Small intestine (tissue), 7 donors: ENCODE results near the gene SEL1L2. TPM values are rescaled to one million over a fixed set of nuclear protein-coding genes. Genes with fewer than 3 reads are reported as not detected.

ENCODE experiments used
- DNase-seq, 2 donors: peaks; one replicate each; pipeline versions ENCODE4 v3.0.0 to v3.0.0-alpha.2; 2013
- FAIRE-seq: peaks from 2 replicates; lab custom pipeline; 2012; peaks lifted over from hg19 to GRCh38; lab: Jason Lieb, UNC
- H3K27ac ChIP-seq, 3 donors: one replicate each; pipeline ENCODE4 v1.5.1; 2013; ENCODE audit warnings: low read length in 2 of 3, mild to moderate bottlenecking in 2 of 3, control low read depth in 1 of 3, inconsistent platforms in 1 of 3, low read depth in 1 of 3, moderate library complexity in 1 of 3
- H3K27me3 ChIP-seq, 3 donors: one replicate each; pipeline ENCODE4 v1.6.1; 2013; ENCODE audit warnings: low read length in 3 of 3, inconsistent platforms in 1 of 3; ENCODE audit not compliant: control insufficient read depth in 3 of 3, insufficient read depth in 3 of 3
- H3K36me3 ChIP-seq, 3 donors: one replicate each; pipeline ENCODE4 v1.6.1; 2013; ENCODE audit warnings: low read length in 3 of 3, inconsistent platforms in 1 of 3, low read depth in 1 of 3, mild to moderate bottlenecking in 1 of 3, moderate library complexity in 1 of 3; ENCODE audit not compliant: control insufficient read depth in 3 of 3, insufficient read depth in 2 of 3
- H3K4me1 ChIP-seq, 3 donors: one replicate each; pipeline ENCODE4 v1.6.1; 2013; ENCODE audit warnings: low read length in 2 of 3, inconsistent platforms in 1 of 3, low read depth in 1 of 3, mild to moderate bottlenecking in 1 of 3, moderate library complexity in 1 of 3; ENCODE audit not compliant: control insufficient read depth in 3 of 3, insufficient read depth in 2 of 3
- H3K4me3 ChIP-seq, 3 donors: one replicate each; pipeline ENCODE4 v1.5.1; 2013; ENCODE audit warnings: low read length in 3 of 3, control low read depth in 1 of 3, inconsistent platforms in 1 of 3, low read depth in 1 of 3, mild to moderate bottlenecking in 1 of 3, moderate library complexity in 1 of 3
- H3K9me3 ChIP-seq, 2 donors: one replicate each; pipeline ENCODE4 v1.6.1; 2013; ENCODE audit warnings: low read depth in 1 of 2, low read length in 1 of 2; ENCODE audit not compliant: control insufficient read depth in 2 of 2, insufficient read depth in 1 of 2
- WGBS, 3 donors: extraction: QIAGEN DNeasy Blood & Tissue Kit; methylation state at CpG; one replicate each; pipeline ENCODE4 v1.1.7; 2013; 5-methylcytosine and 5-hydroxymethylcytosine counted together
- polyA plus RNA-seq, 4 donors: library from polyadenylated mRNA; stranded (reverse) in 3 of 4; unstranded in 1 of 4; fragments of 200-250 nt in 3 of 4; fragments of 120-200 nt in 1 of 4; gene quantifications; one replicate each; pipeline versions ENCODE4 v1.2.1 to v1.2.3, GENCODE V29; 2013
- donor health status: healthy with polysubstance abuse.
- donor health status: control.
- donor health status: control.
- donor health status: Bipolar disorder and iron deficiency.
- donor health status: healthy.

The SEL1L2 gene
- polyA plus RNA-seq, 4 donors: not detected

- Histone ChIP-seq H3K27ac (no peak overlapping the region), H3K36me3 (no peaks in the 10 kb centered on the region), H3K27me3 (no peaks in the 10 kb centered on the region), H3K4me3 (no peak overlapping the region), H3K9me3 (no peaks in the 10 kb centered on the region), H3K4me1 (no peaks in the 10 kb centered on the region)
- FAIRE-seq: no peak
- WGBS, 3 donors: 62 to 71% (median 65%) methylated on average over 3 of the region's 3 CpGs
- DNase-seq: no peak
Observed at GRCh38 chr20:13857304-13857703, 133.1 kb downstream of the SEL1L2 start.

GRCh38 chr20:13856354-13856753 lies 134.1 kb downstream of the SEL1L2 start:
- Histone ChIP-seq H3K4me1 (no peaks in the 10 kb centered on the region), H3K27me3 (no peaks in the 10 kb centered on the region), H3K36me3 (no peaks in the 10 kb centered on the region), H3K9me3 (no peaks in the 10 kb centered on the region), H3K4me3 (no peak overlapping the region), H3K27ac (no peak overlapping the region)
- WGBS, 3 donors: 69 to 83% (median 70%) methylated on average over 4 of the region's 4 CpGs
- FAIRE-seq (no peak), DNase-seq (no peak)

- no peak overlapping the region for H3K4me3 ChIP-seq
- H3K4me1 ChIP-seq: no peaks in the 10 kb centered on the region
- DNase-seq (no peak), FAIRE-seq (no peak)
- no peaks in the 10 kb centered on the region for H3K9me3 ChIP-seq
- 54 to 81% (median 54%) methylated on average over 4 of the region's 4 CpGs for WGBS, 3 donors
- H3K27ac ChIP-seq: no peak overlapping the region
- H3K36me3 ChIP-seq: no peaks in the 10 kb centered on the region
- no peaks in the 10 kb centered on the region for H3K27me3 ChIP-seq
Observed at GRCh38 chr20:13855613-13856012, 134.8 kb downstream of the SEL1L2 start.

GRCh38 chr20:13852306-13852705 lies 138.1 kb downstream of the SEL1L2 start:
- Histone ChIP-seq H3K9me3 (no peaks in the 10 kb centered on the region), H3K27ac (peak overlapping the region in 1 of 3 donors; percentile 29)
- WGBS, 3 donors: 52 to 68% (median 56%) methylated on average over 1 of the region's 1 CpG

GRCh38 chr20:13851279-13851678 lies 139.1 kb downstream of the SEL1L2 start:
- no peak overlapping the region for H3K4me3 ChIP-seq
- H3K27me3 ChIP-seq: no peaks in the 10 kb centered on the region
- FAIRE-seq (no peak), DNase-seq (no peak)
- H3K27ac ChIP-seq: peak overlapping the region in 1 of 3 donors; percentile 41
- no peaks in the 10 kb centered on the region for H3K4me1 ChIP-seq
- WGBS, 3 donors: 76 to 91% (median 84%) methylated on average over 2 of the region's 2 CpGs
- no peaks in the 10 kb centered on the region for H3K36me3 ChIP-seq
- no peaks in the 10 kb centered on the region for H3K9me3 ChIP-seq

More at GRCh38 chr20:13852306-13852705, 138.1 kb downstream of the SEL1L2 start:
- no peak for DNase-seq
- Histone ChIP-seq H3K36me3 (no peaks in the 10 kb centered on the region), H3K4me3 (no peak overlapping the region), H3K27me3 (no peaks in the 10 kb centered on the region), H3K4me1 (no peaks in the 10 kb centered on the region)
- FAIRE-seq: no peak

- Histone ChIP-seq H3K27me3 (peaks cover 0 to 4% (median 2%) of the 10 kb centered on the region in 3 donors), H3K9me3 (no peaks in the 10 kb centered on the region), H3K36me3 (no peaks in the 10 kb centered on the region), H3K27ac (no peak overlapping the region), H3K4me1 (no peaks in the 10 kb centered on the region), H3K4me3 (no peak overlapping the region)
- DNase-seq: no peak
- no peak for FAIRE-seq
- WGBS, 3 donors: 71 to 75% (median 72%) methylated on average over 4 of the region's 4 CpGs
Observed at GRCh38 chr20:13844296-13844695, 146.1 kb downstream of the SEL1L2 start.

- Histone ChIP-seq H3K4me1 (no peaks in the 10 kb centered on the region), H3K4me3 (no peak overlapping the region), H3K36me3 (no peaks in the 10 kb centered on the region), H3K27ac (no peak overlapping the region), H3K27me3 (peaks cover 0 to 4% (median 2%) of the 10 kb centered on the region in 3 donors), H3K9me3 (no peaks in the 10 kb centered on the region)
- FAIRE-seq (no peak), DNase-seq (no peak)
- 73 to 85% (median 80%) methylated on average over 3 of the region's 3 CpGs for WGBS, 3 donors
Observed at GRCh38 chr20:13841206-13841605, 149.2 kb downstream of the SEL1L2 start.

- Histone ChIP-seq H3K36me3 (no peaks in the 10 kb centered on the region), H3K27ac (no peak overlapping the region), H3K27me3 (peaks cover 0 to 4% (median 2%) of the 10 kb centered on the region in 3 donors), H3K4me1 (no peaks in the 10 kb centered on the region), H3K4me3 (no peak overlapping the region), H3K9me3 (no peaks in the 10 kb centered on the region)
- DNase-seq: no peak
- 67 to 77% (median 75%) methylated on average over 4 of the region's 4 CpGs for WGBS, 3 donors
- FAIRE-seq: no peak
Observed at GRCh38 chr20:13840093-13840465, 150.3 kb downstream of the SEL1L2 start.

GRCh38 chr20:13839421-13840092 lies 150.9 kb downstream of the SEL1L2 start:
- WGBS, 3 donors: 48 to 60% (median 59%) methylated on average over 4 of the region's 4 CpGs
- no peak for FAIRE-seq
- Histone ChIP-seq H3K36me3 (no peaks in the 10 kb centered on the region), H3K27me3 (peaks cover 0 to 4% (median 2%) of the 10 kb centered on the region in 3 donors), H3K4me1 (no peaks in the 10 kb centered on the region), H3K4me3 (no peak overlapping the region), H3K9me3 (no peaks in the 10 kb centered on the region), H3K27ac (no peak overlapping the region)
- no peak for DNase-seq
